ENCODE results near the gene SPEN. TPM values are rescaled to one million over a fixed set of nuclear protein-coding genes. Genes with fewer than 3 reads are reported as not detected.
"Not testable (repeated sequence)": the region's sequence is repeated elsewhere in the genome, so short reads cannot be mapped to it uniquely, and the experiment has no call there.

SPEN gene
- total and polyA plus RNA-seq, 2 experiments from 2014 or later, result 14.9 to 43.6 TPM

DNA sequence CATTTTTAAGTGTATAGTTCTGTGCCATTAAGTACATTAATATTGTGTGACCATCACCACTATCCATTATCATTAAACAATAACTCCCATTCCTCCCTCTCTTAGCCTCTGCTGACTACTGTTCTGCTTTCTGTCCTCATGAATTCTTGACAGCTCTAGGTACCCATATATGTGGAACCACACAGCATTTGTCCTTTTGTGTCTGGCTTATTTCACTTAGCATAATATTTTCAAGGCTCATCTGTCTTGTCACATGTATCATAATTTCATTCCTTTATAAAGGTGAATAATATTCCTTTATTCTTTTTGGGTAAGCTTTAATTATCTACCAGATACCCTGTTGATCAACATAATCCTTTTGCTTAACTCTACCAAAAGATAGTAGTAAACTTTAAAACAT lies 47.7 kb downstream of the SPEN start (continued):
- TF ChIP-seq, protein P1, sequence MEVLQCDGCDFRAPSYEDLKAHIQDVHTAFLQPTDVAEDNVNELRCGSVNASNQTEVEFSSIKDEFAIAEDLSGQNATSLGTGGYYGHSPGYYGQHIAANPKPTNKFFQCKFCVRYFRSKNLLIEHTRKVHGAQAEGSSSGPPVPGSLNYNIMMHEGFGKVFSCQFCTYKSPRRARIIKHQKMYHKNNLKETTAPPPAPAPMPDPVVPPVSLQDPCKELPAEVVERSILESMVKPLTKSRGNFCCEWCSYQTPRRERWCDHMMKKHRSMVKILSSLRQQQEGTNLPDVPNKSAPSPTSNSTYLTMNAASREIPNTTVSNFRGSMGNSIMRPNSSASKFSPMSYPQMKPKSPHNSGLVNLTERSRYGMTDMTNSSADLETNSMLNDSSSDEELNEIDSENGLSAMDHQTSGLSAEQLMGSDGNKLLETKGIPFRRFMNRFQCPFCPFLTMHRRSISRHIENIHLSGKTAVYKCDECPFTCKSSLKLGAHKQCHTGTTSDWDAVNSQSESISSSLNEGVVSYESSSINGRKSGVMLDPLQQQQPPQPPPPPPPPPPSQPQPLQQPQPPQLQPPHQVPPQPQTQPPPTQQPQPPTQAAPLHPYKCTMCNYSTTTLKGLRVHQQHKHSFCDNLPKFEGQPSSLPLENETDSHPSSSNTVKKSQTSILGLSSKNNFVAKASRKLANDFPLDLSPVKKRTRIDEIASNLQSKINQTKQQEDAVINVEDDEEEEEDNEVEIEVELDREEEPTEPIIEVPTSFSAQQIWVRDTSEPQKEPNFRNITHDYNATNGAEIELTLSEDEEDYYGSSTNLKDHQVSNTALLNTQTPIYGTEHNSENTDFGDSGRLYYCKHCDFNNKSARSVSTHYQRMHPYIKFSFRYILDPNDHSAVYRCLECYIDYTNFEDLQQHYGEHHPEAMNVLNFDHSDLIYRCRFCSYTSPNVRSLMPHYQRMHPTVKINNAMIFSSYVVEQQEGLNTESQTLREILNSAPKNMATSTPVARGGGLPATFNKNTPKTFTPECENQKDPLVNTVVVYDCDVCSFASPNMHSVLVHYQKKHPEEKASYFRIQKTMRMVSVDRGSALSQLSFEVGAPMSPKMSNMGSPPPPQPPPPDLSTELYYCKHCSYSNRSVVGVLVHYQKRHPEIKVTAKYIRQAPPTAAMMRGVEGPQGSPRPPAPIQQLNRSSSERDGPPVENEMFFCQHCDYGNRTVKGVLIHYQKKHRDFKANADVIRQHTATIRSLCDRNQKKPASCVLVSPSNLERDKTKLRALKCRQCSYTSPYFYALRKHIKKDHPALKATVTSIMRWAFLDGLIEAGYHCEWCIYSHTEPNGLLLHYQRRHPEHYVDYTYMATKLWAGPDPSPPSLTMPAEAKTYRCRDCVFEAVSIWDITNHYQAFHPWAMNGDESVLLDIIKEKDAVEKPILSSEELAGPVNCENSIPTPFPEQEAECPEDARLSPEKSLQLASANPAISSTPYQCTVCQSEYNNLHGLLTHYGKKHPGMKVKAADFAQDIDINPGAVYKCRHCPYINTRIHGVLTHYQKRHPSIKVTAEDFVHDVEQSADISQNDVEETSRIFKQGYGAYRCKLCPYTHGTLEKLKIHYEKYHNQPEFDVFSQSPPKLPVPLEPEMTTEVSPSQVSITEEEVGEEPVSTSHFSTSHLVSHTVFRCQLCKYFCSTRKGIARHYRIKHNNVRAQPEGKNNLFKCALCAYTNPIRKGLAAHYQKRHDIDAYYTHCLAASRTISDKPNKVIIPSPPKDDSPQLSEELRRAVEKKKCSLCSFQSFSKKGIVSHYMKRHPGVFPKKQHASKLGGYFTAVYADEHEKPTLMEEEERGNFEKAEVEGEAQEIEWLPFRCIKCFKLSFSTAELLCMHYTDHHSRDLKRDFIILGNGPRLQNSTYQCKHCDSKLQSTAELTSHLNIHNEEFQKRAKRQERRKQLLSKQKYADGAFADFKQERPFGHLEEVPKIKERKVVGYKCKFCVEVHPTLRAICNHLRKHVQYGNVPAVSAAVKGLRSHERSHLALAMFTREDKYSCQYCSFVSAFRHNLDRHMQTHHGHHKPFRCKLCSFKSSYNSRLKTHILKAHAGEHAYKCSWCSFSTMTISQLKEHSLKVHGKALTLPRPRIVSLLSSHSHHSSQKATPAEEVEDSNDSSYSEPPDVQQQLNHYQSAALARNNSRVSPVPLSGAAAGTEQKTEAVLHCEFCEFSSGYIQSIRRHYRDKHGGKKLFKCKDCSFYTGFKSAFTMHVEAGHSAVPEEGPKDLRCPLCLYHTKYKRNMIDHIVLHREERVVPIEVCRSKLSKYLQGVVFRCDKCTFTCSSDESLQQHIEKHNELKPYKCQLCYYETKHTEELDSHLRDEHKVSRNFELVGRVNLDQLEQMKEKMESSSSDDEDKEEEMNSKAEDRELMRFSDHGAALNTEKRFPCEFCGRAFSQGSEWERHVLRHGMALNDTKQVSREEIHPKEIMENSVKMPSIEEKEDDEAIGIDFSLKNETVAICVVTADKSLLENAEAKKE (CRISPR knock-in tag; IDR thresholded peaks at IDR 0.05), result no peak
- no peak for TF ChIP-seq STAT1 (IDR thresholded peaks at IDR 0.05; ENCODE audit: unreplicated experiment)
- TF ChIP-seq CREB1 (CRISPR knock-in tag; IDR thresholded peaks at IDR 0.05; ENCODE audit: low read depth), result no peak
- TF ChIP-seq POLR2AphosphoS5 (IDR thresholded peaks at IDR 0.05; ENCODE audit: low read depth), result no peak
- TF ChIP-seq, protein P2, sequence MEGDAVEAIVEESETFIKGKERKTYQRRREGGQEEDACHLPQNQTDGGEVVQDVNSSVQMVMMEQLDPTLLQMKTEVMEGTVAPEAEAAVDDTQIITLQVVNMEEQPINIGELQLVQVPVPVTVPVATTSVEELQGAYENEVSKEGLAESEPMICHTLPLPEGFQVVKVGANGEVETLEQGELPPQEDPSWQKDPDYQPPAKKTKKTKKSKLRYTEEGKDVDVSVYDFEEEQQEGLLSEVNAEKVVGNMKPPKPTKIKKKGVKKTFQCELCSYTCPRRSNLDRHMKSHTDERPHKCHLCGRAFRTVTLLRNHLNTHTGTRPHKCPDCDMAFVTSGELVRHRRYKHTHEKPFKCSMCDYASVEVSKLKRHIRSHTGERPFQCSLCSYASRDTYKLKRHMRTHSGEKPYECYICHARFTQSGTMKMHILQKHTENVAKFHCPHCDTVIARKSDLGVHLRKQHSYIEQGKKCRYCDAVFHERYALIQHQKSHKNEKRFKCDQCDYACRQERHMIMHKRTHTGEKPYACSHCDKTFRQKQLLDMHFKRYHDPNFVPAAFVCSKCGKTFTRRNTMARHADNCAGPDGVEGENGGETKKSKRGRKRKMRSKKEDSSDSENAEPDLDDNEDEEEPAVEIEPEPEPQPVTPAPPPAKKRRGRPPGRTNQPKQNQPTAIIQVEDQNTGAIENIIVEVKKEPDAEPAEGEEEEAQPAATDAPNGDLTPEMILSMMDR (conservative IDR thresholded peaks at IDR 0.05; ENCODE audit: low read depth in 2 of 2), result no peak

DNA sequence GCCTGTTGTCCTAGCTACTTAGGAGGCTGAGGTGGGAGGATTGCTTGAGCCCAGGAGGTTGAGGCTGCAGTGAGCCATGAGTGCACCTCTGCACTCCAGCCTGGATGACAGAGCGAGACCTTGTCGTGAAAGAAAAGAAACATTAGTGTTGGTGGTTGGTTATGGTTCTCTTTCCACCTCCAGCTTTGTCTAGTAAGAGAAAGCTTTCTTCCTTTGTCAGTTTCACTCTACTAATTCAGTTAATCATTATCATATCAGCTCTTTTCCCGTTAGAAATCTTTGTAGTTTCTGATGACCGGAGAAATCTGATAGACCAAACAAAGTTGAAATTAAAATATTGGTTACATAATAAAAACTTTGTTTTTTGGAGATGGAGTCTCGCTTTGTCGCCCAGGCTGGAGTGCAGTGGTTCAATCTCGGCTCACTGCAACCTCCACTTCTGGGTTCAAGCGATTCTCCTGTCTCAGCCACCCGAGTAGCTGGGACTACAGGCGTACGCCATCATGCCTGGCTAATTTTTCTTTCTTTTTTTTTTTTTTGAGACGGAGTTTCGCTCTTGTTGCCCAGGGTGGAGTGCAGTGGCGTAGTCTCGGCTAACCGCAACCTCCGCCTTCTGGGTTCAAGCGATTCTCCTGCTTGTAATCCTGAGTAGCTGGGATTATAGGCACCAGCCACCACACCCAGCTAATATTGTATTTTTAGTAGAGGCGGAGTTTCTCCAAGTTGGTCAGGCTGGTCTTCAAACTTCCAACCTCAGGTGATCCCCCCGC lies 49.5 kb downstream of the SPEN start:
- not testable (repeated sequence) for H3K9me3 Mint-ChIP-seq; H3K4me3 Mint-ChIP-seq; H3K4me2 ChIP-seq; H4K20me1 ChIP-seq (replicated peaks; ENCODE audit: insufficient read depth); ATAC-seq; DNase-seq (ENCODE audit: low spot score); H3K4me3 ChIP-seq; H3K9me2 ChIP-seq (ENCODE audit: insufficient read depth); H3K27me3 Mint-ChIP-seq (ENCODE audit: insufficient read depth, low read depth, poor library complexity); H3K36me3 Mint-ChIP-seq (ENCODE audit: low read depth); H3K36me3 ChIP-seq (ENCODE audit: insufficient read depth); H3K27me3 ChIP-seq (ENCODE audit: insufficient read depth); H3K27ac Mint-ChIP-seq; H3F3A ChIP-seq (replicated peaks; ENCODE audit: low read depth); H2AFZ ChIP-seq
- Histone ChIP-seq H3K4me1 (ENCODE audit: insufficient read depth) (peaks cover 12% of the 10 kb centered on the region; the same call in 1 of the 2 replicates), H3K79me2 (replicated peaks; ENCODE audit: insufficient read depth) (peaks cover 99% of the 10 kb centered on the region), H3K27ac (ENCODE audit: low read depth) (peak overlapping the region; percentile 36)
- H3K4me1 Mint-ChIP-seq, result peaks cover 15% of the 10 kb centered on the region

Data from GM23338 (cell line).